Neutrophil (primary cell): ENCODE data around the gene NSD1.
"Not testable (repeated sequence)": the region's sequence is repeated elsewhere in the genome, so short reads cannot be mapped to it uniquely, and the experiment has no call there.

Experiments used
- H3K27ac ChIP-seq: fragments of 200-600 bp; sonication (generic); 2 replicates; pipeline ENCODE4 v1.5.1; 2016; ENCODE audit warnings: mild to moderate bottlenecking, moderate library complexity
- H3K27me3 ChIP-seq: fragments of 200-600 bp; sonication (generic); 2 replicates; pipeline ENCODE4 v1.6.0; 2016; ENCODE audit warnings: mild to moderate bottlenecking
- H3K36me3 ChIP-seq: fragments of 200-600 bp; sonication (generic); 2 replicates; pipeline ENCODE4 v1.5.1; 2017
- H3K4me1 ChIP-seq, 2 experiments: fragments of 200-600 bp in 1 of 2; sonication (generic) in 1 of 2; 1 replicate in 1 of 2; 2 replicates in 1 of 2; pipeline versions ENCODE4 v1.5.1 to v1.6.1; 2013 to 2016; ENCODE audit warnings: low read depth in 1 of 2, low read length in 1 of 2, mild to moderate bottlenecking in 1 of 2, moderate library complexity in 1 of 2; ENCODE audit not compliant: control insufficient read depth in 1 of 2, insufficient read depth in 1 of 2
- H3K4me3 ChIP-seq, 2 experiments: fragments of 200-600 bp in 1 of 2; sonication (generic) in 1 of 2; 1 replicate in 1 of 2; 2 replicates in 1 of 2; pipeline ENCODE4 v1.5.1; 2013 to 2016; ENCODE audit warnings: low read depth in 1 of 2, low read length in 1 of 2, mild to moderate bottlenecking in 1 of 2, moderate library complexity in 1 of 2
- H3K9me3 ChIP-seq: fragments of 200-600 bp; sonication (generic); 2 replicates; pipeline ENCODE4 v1.5.1; 2016
- CTCF ChIP-seq: fragments of 200-600 bp; sonication (generic); IDR thresholded peaks from 2 replicates; pipeline ENCODE4 v1.5.1; 2016; ENCODE audit warnings: antibody characterized with exemption

The NSD1 gene

GRCh38 chr5:177335701-177336065 is 202.1 kb downstream of the NSD1 start:
- Histone ChIP-seq H3K4me3 (no peak overlapping the region), H3K27ac (no peak overlapping the region), H3K27me3 (no peaks in the 10 kb centered on the region), H3K9me3 (no peaks in the 10 kb centered on the region), H3K36me3 (peaks cover 72% of the 10 kb centered on the region), H3K4me1 (peaks cover 49 to 59% of the 10 kb centered on the region in 2 experiments)
- no peak for TF ChIP-seq CTCF

DNA sequence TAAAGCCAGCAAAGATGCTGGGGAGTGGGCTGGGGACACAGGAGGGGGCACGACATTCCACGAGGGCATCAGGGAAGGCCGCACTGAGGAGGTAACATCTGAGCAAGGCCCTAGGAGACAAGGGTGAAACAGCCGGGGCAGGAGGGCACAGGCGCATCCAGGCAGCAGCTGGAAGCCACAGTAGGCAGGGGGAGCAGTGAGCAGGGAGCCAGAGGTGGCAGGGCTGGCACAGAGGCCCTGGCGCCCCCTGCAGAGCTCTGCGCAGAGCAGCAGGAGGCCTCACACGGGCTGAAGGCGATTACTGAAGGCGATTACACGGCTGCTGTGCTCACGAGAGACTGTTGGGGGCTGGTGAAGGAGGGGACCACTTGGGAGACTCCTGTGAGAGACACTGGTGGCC is 202.5 kb downstream of the NSD1 start:
- Histone ChIP-seq H3K27me3 (no peaks in the 10 kb centered on the region), H3K9me3 (no peaks in the 10 kb centered on the region), H3K4me1 (peaks cover 49 to 61% of the 10 kb centered on the region in 2 experiments), H3K36me3 (peaks cover 68% of the 10 kb centered on the region), H3K27ac (peak overlapping the region; percentile 93), H3K4me3 (no peak overlapping the region)
- TF ChIP-seq CTCF, result no peak

GRCh38 chr5:177336603-177337494 is 203.3 kb downstream of the NSD1 start:
- peaks cover 60% of the 10 kb centered on the region for H3K36me3 ChIP-seq
- TF ChIP-seq CTCF, result no peak
- H3K4me1 ChIP-seq, result peaks cover 46 to 55% of the 10 kb centered on the region in 2 experiments

DNA sequence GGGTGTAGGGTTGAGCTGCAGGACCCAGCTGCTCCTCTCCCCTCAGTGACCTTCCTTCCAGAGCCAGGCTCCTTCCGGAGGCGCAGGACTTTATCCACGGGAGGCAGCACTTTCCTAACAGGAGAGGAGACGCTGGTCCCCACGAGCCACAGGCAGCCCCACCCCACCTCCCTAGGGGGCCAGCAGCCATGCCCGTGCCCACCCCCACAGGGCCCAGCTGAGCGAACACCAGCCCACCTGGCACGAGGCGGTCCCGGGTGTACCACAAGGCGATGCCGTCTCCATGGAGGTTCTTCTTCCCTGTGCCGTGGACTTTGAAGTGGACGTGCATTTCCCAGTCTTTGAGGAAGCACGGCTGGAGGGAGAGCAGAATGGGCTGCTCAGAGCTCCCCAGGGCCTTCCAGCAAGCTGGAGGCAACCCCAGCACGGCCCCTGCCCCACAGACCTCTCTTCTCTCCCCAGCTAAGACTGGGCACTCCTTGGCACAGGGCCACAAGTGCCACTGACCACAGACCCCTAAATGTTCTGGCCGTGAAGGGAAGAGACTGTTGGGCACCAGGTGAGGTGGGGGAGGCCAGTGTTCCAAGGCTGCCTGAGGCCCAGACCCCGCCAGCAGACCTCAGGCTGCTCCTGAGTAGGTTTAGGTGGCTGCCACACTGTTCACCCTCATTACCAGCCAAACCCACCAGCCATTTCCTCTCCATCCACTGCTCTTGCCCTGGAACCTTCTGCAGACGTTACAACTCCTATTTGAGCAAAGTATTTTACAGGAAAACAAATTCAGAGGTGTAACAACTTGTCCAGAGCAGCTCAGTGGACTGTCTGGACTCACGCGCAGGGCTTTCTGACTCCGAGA is 204.9 kb downstream of the NSD1 start:
- Histone ChIP-seq H3K27me3 (no peaks in the 10 kb centered on the region), H3K27ac (peak overlapping the region; percentile 93), H3K9me3 (no peaks in the 10 kb centered on the region), H3K4me1 (peaks cover 45 to 49% of the 10 kb centered on the region in 2 experiments), H3K36me3 (peaks cover 47% of the 10 kb centered on the region), H3K4me3 (peak overlapping the region; percentile 44 to 48)
- TF ChIP-seq CTCF, result no peak

More at GRCh38 chr5:177336603-177337494, 203.3 kb downstream of the NSD1 start:
- Histone ChIP-seq H3K27ac (peak overlapping the region; percentile 93), H3K4me3 (no peak overlapping the region), H3K9me3 (no peaks in the 10 kb centered on the region), H3K27me3 (no peaks in the 10 kb centered on the region)

DNA sequence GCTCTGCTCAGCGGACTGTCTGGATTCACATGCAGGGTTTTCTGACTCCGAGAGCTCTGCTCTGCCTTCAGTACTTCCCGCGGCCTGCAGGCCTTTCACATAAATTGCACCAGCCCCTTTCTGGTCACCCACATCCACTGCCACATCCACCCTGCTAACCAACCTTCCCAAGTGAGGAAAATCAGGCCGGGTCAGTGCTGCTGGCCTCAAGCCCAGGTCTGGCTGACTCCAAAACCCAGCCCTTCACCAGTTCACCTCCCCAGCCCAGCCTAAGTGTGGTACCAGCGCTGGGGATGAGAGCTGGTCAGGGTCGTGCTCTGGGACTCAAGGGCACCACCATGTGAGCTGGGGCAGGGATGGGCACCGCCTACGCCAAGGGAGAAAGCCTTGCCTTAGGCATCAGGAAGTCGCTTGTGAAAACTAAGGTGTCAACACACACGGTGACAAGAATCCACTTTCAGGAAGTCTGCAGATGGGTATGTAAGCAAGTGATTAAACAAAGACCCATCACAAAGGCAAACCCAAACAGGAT is 205.6 kb downstream of the NSD1 start:
- Histone ChIP-seq H3K4me3 (peak overlapping the region; percentile 44 to 48), H3K27ac (peak overlapping the region; percentile 93), H3K36me3 (peaks cover 43% of the 10 kb centered on the region), H3K27me3 (no peaks in the 10 kb centered on the region), H3K9me3 (no peaks in the 10 kb centered on the region), H3K4me1 (peaks cover 45 to 49% of the 10 kb centered on the region in 2 experiments)
- peak; percentile 24 for TF ChIP-seq CTCF

DNA sequence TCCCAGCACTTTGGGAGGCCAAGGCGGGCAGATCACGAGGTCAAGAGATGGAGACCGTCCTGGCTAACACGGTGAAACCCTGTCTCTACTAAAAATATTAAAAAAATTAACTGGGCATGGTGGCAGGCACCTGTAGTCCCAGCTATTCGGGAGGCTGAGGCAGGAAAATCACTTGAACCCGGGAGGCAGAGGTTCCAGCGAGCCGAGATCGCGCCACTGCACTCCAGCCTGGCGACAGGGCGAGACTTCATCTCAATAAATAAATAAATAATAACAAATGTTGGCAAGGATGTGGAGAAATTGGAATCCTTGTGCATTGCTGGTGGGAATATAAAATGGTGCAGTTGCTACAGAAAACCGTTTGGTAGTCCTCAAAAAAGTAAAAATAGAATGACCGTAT is 209.4 kb downstream of the NSD1 start:
- not testable (repeated sequence) for H3K27ac ChIP-seq, H3K27me3 ChIP-seq, H3K4me3 ChIP-seq, H3K9me3 ChIP-seq
- Histone ChIP-seq H3K4me1 (peaks cover 26 to 28% of the 10 kb centered on the region in 2 experiments), H3K36me3 (peaks cover 14% of the 10 kb centered on the region)
